HL-60 (cell line): ENCODE results near the gene TIMP3.

Experiments used
- CTCF ChIP-seq: IDR thresholded peaks from one replicate; pipeline ENCODE4 v1.5.1; 2011; ENCODE audit warnings: low read length, control low read depth, inconsistent platforms; ENCODE audit not compliant: insufficient read depth
- POLR2AphosphoS5 ChIP-seq: IDR thresholded peaks from 2 replicates; pipeline ENCODE4 v1.6.1; 2012; ENCODE audit warnings: low read depth
- REST ChIP-seq: IDR thresholded peaks from 2 replicates; pipeline ENCODE4 v1.6.1; 2012; ENCODE audit warnings: low read depth; ENCODE audit not compliant: insufficient replicate concordance

- no peak for TF ChIP-seq CTCF
- TF ChIP-seq POLR2AphosphoS5: no peak
- TF ChIP-seq REST: no peak
Observed at GRCh38 chr22:32870474-32870873, 69.0 kb downstream of the TIMP3 start.
